Endodermal cell (in vitro differentiated cells): Measurements from ENCODE around the gene ZNF615. TPM values are rescaled to one million over a fixed set of nuclear protein-coding genes. Genes with fewer than 3 reads are reported as not detected.
"Not testable (repeated sequence)": the region's sequence is repeated elsewhere in the genome, so short reads cannot be mapped to it uniquely, and the experiment has no call there.

Experiments
- DNase-seq: peaks from one replicate; pipeline ENCODE4 v3.0.0-alpha.2; 2017
- H3K27ac ChIP-seq: 2 replicates; pipeline ENCODE4 v1.5.1; 2013; ENCODE audit warnings: mild to moderate bottlenecking, low read depth, low read length, moderate library complexity
- H3K27me3 ChIP-seq: 2 replicates; pipeline ENCODE4 v1.6.1; 2013; ENCODE audit warnings: mild to moderate bottlenecking, low read length, moderate library complexity; ENCODE audit not compliant: insufficient read depth, control insufficient read depth, poor library complexity, severe bottlenecking
- H3K36me3 ChIP-seq: 2 replicates; pipeline ENCODE4 v1.7.0; 2013; ENCODE audit warnings: mild to moderate bottlenecking, low read length, moderate library complexity; ENCODE audit not compliant: control insufficient read depth, insufficient read depth
- H3K4me1 ChIP-seq: one replicate; pipeline ENCODE4 v1.7.0; 2013; ENCODE audit warnings: low read length; ENCODE audit not compliant: control insufficient read depth, insufficient read depth
- H3K4me3 ChIP-seq: 2 replicates; pipeline ENCODE4 v1.5.1; 2013; ENCODE audit warnings: mild to moderate bottlenecking, low read length, moderate library complexity
- H3K9ac ChIP-seq: 2 replicates; pipeline ENCODE4 v1.6.1; 2013; ENCODE audit warnings: mild to moderate bottlenecking, low read length, moderate library complexity; ENCODE audit not compliant: poor library complexity, severe bottlenecking; ENCODE audit errors: extremely low read depth
- H3K9me3 ChIP-seq: 2 replicates; pipeline ENCODE4 v1.6.1; 2013; ENCODE audit warnings: mild to moderate bottlenecking, low read length, moderate library complexity; ENCODE audit not compliant: control insufficient read depth
- H3K27ac Mint-ChIP-seq: 2 replicates; pipeline ENCODE4 v1.8.0; 2020; ENCODE audit warnings: mixed read lengths
- H3K27me3 Mint-ChIP-seq: 2 replicates; pipeline ENCODE4 v1.8.0; 2021; ENCODE audit warnings: mild to moderate bottlenecking, mixed read lengths; ENCODE audit not compliant: insufficient read depth
- H3K36me3 Mint-ChIP-seq: 2 replicates; pipeline ENCODE4 v1.8.0; 2020; ENCODE audit warnings: low read depth, mixed read lengths
- H3K4me1 Mint-ChIP-seq: 2 replicates; pipeline ENCODE4 v1.8.0; 2020; ENCODE audit warnings: mixed read lengths
- H3K4me3 Mint-ChIP-seq: 2 replicates; pipeline ENCODE4 v1.8.0; 2020; ENCODE audit warnings: mild to moderate bottlenecking, moderate library complexity, mixed read lengths
- H3K9me3 Mint-ChIP-seq: 2 replicates; pipeline ENCODE4 v1.8.0; 2020; ENCODE audit warnings: mild to moderate bottlenecking, mixed read lengths
- WGBS, 2 experiments: methylation state at CpG; one replicate each; pipeline versions ENCODE4 v1.1.5 to v1.1.7; 2013; ENCODE audit warnings: missing lambda C conversion rate in 2 of 2, mixed read lengths in 1 of 2; ENCODE audit not compliant: insufficient coverage in 1 of 2, insufficient read length in 1 of 2; 5-methylcytosine and 5-hydroxymethylcytosine counted together
- total RNA-seq, 2 donors: library from RNA; stranded (reverse); fragmentation: NEBNext Ultra II Directional in 1 of 2; extraction: Animal tissue kit (Norgen Biotek cat#: 25700) in 1 of 2; gene quantifications; 2 replicates in 1 of 2; 3 replicates in 1 of 2; pipeline ENCODE4 v1.2.1, GENCODE V29; 2021
- TF ChIP-seq, protein P1 (sequence below): fragments of 200-600 bp; sonication (generic); conservative IDR thresholded peaks from 2 replicates; pipeline ENCODE4 v1.5.0; 2021; ENCODE audit warnings: antibody characterized with exemption, mild to moderate bottlenecking

The ZNF615 gene
- total RNA-seq, 2 donors from 2014 or later, result 19.3 to 29.1 TPM

DNA sequence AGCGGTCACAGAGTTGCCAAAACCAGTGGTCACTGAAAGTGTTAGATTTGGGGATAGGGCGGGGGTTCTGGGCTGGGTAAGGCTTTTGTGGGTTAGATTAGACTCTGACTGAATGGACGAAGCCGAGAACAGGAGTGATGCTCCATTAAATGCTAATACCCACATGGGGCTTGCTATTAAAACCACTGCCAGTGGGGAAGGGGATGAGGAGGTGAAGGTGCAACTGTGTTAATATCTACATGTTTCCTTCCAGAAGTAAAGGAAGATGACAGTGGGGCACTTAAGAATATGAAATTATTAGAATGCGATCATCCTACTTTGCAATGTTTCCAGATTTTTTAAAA is 20.7 kb upstream of the ZNF615 start:
- Mint-ChIP-seq H3K27me3 (no peaks in the 10 kb centered on the region), H3K36me3 (peaks cover 63% of the 10 kb centered on the region), H3K27ac (peak overlapping the region; percentile 99), H3K4me1 (peaks cover 9% of the 10 kb centered on the region), H3K4me3 (peak overlapping the region; percentile 100), H3K9me3 (peaks cover 76% of the 10 kb centered on the region)
- no peaks in the 10 kb centered on the region for H3K4me1 ChIP-seq
- peaks cover 78% of the 10 kb centered on the region for H3K9me3 ChIP-seq
- peak overlapping the region; percentile 98 for H3K9ac ChIP-seq
- H3K27me3 ChIP-seq, result no peaks in the 10 kb centered on the region
- H3K4me3 ChIP-seq, result peak overlapping the region; percentile 94
- DNase-seq, result no peak
- TF ChIP-seq, protein P1, sequence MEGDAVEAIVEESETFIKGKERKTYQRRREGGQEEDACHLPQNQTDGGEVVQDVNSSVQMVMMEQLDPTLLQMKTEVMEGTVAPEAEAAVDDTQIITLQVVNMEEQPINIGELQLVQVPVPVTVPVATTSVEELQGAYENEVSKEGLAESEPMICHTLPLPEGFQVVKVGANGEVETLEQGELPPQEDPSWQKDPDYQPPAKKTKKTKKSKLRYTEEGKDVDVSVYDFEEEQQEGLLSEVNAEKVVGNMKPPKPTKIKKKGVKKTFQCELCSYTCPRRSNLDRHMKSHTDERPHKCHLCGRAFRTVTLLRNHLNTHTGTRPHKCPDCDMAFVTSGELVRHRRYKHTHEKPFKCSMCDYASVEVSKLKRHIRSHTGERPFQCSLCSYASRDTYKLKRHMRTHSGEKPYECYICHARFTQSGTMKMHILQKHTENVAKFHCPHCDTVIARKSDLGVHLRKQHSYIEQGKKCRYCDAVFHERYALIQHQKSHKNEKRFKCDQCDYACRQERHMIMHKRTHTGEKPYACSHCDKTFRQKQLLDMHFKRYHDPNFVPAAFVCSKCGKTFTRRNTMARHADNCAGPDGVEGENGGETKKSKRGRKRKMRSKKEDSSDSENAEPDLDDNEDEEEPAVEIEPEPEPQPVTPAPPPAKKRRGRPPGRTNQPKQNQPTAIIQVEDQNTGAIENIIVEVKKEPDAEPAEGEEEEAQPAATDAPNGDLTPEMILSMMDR, result no peak
- H3K27ac ChIP-seq, result peak overlapping the region; percentile 97
- 23% methylated on average over 5 of the region's 5 CpGs; no CpG with 5 or more reads in 1 of the 2 experiments for WGBS, 2 experiments
- peaks cover 58% of the 10 kb centered on the region for H3K36me3 ChIP-seq

DNA sequence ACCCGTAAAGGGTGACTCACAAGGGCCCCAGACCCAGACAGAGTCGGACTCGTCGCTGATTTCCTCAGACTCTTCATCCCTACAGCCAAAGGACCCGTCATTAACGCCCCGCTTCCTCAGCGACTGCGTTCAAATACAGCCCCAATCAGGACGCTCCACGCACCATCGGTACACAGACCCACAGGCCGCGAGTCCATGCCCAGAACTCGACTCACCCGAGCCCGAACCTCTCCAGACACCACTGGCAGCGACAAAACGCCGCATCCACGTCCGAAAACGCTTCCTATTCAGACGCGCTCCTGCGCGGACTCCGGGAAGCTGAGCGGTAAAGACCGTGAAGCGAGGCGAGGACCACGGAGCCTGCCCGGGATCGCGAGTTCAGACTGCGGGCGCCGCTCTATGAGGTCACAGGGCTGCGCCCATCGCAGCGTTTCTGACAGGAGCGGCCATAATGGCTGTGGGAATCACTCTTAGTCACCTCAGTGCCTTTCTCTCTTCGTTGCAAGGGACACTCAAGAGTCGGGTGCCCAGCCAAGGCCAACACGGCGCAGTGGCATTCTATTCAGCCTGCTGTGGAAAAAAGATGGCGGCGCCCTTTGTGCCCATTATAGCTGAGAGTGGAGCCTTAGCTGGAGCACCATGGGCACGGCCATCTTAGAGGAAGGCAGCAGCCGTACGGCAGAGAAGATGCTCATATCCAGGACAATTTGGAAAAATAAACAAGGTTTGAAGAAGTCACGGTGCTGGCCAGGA is 20.2 kb upstream of the ZNF615 start, which contains the start of gene ZNF614:
TSS of gene ZNF614 (minus strand) at position 353 of the 753 bp plus-strand sequence. CDS start 2,634 bp downstream, outside the sequence.
- peak; percentile 94 for DNase-seq
- Histone ChIP-seq H3K9me3 (peaks cover 78% of the 10 kb centered on the region), H3K9ac (peak within 1 kb of the TSS; percentile 98), H3K27ac (peak within 1 kb of the TSS; percentile 97), H3K4me3 (peak within 1 kb of the TSS; percentile 94), H3K4me1 (no peaks in the 10 kb centered on the region), H3K36me3 (peaks cover 58% of the 10 kb centered on the region), H3K27me3 (no peaks in the 10 kb centered on the region)
- 0 to 1% methylated on average over 27 to 53 of the region's 53 CpGs for WGBS, 2 experiments
- TF ChIP-seq, protein P1, result no peak
- H3K27ac Mint-ChIP-seq, result peak within 1 kb of the TSS; percentile 99
- H3K27me3 Mint-ChIP-seq, result no peaks in the 10 kb centered on the region
- H3K9me3 Mint-ChIP-seq, result peaks cover 76% of the 10 kb centered on the region
- peaks cover 9% of the 10 kb centered on the region for H3K4me1 Mint-ChIP-seq
- peak within 1 kb of the TSS; percentile 100 for H3K4me3 Mint-ChIP-seq
- H3K36me3 Mint-ChIP-seq, result peaks cover 63% of the 10 kb centered on the region

- peak; percentile 57 for DNase-seq
- H3K4me3 ChIP-seq, result peak overlapping the region; percentile 94
These were observed 18.4 kb upstream of the ZNF615 start for GRCh38 chr19:52026255-52026990.

DNA sequence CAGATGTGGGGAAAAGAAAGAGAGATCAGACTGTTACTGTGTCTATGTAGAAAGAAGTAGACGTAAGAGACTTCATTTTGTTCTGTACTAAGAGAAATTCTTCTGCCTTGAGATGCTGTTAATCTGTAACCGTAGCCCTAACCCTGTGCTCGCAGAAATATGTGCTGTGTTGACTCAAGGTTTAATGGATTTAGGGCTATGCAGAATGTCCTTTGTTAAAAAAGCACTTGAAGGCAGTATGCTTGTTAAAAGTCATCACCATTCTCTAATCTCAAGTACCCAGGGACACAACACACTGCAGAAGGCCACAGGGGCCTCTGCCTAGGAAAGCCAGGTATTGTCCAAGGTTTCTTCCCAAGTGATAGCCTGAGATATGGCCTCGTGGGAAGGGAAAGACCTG is 16.5 kb upstream of the ZNF615 start:
- Mint-ChIP-seq H3K27ac (peak overlapping the region; percentile 52), H3K9me3 (peaks cover 75% of the 10 kb centered on the region)

More at GRCh38 chr19:52026255-52026990, 18.4 kb upstream of the ZNF615 start:
- peak overlapping the region; percentile 99 for H3K27ac Mint-ChIP-seq
- H3K4me1 Mint-ChIP-seq, H3K27me3 ChIP-seq, H3K4me1 ChIP-seq, H3K27me3 Mint-ChIP-seq: not testable (repeated sequence)
- peak overlapping the region; percentile 100 for H3K4me3 Mint-ChIP-seq
- H3K9me3 Mint-ChIP-seq, result peaks cover 74% of the 10 kb centered on the region
- peaks cover 57% of the 10 kb centered on the region for H3K36me3 ChIP-seq
- peak overlapping the region; percentile 98 for H3K9ac ChIP-seq
- peak overlapping the region; percentile 85 for H3K27ac ChIP-seq
- 63 to 77% methylated on average over 7 to 15 of the region's 15 CpGs for WGBS, 2 experiments
- peaks cover 69% of the 10 kb centered on the region for H3K36me3 Mint-ChIP-seq
- H3K9me3 ChIP-seq, result peaks cover 76% of the 10 kb centered on the region

More for the DNA sequence above, 16.5 kb upstream of the ZNF615 start:
- H3K4me3 ChIP-seq, result peak overlapping the region; percentile 74
- H3K27ac ChIP-seq, H3K27me3 ChIP-seq, H3K27me3 Mint-ChIP-seq, H3K4me3 Mint-ChIP-seq, H3K9ac ChIP-seq, H3K4me1 Mint-ChIP-seq, H3K4me1 ChIP-seq: not testable (repeated sequence)
- DNase-seq, result peak; percentile 54
- WGBS, 2 experiments, result 82 to 90% methylated on average over 2 to 4 of the region's 4 CpGs
- peaks cover 64% of the 10 kb centered on the region for H3K36me3 ChIP-seq
- peaks cover 76% of the 10 kb centered on the region for H3K9me3 ChIP-seq
- peaks cover 70% of the 10 kb centered on the region for H3K36me3 Mint-ChIP-seq
